Common myeloid progenitor, CD34-positive (primary cell): ENCODE results near the gene CNTRL.
A peak's percentile ranks its signal among the peaks of the same experiment; 100 is the strongest.

Experiments used
- CTCF ChIA-PET: fragments of 350-600 bp; sonication (Branson Sonifier 250); formaldehyde crosslinking; loops from one replicate; lab custom pipeline; 2021; ENCODE audit warnings: antibody characterized with exemption; lab: Charles Lee
- POLR2A ChIA-PET: fragments of 350-600 bp; sonication (Branson Sonifier 250); formaldehyde crosslinking; loops from one replicate; lab custom pipeline; 2021; ENCODE audit warnings: antibody characterized with exemption; lab: Charles Lee
- DNase-seq, 3 donors: peaks; one replicate each; pipeline versions ENCODE4 v3.0.0 to v3.0.0-alpha.2; 2013
- H3K27ac ChIP-seq, 2 experiments: 1 replicate in 1 of 2; 2 replicates in 1 of 2; pipeline ENCODE4 v1.7.0; 2013; ENCODE audit warnings: inconsistent platforms in 2 of 2, low read length in 2 of 2, mild to moderate bottlenecking in 2 of 2, low read depth in 1 of 2, moderate library complexity in 1 of 2; ENCODE audit not compliant: severe bottlenecking in 2 of 2, insufficient read depth in 1 of 2, poor library complexity in 1 of 2
- H3K27me3 ChIP-seq, 5 experiments: replicated peaks in 2 of 5; 1 replicate in 3 of 5; 2 replicates in 2 of 5; pipeline versions ENCODE4 v1.6.1 to v1.7.0; 2013; ENCODE audit warnings: low read length in 4 of 5, mild to moderate bottlenecking in 2 of 5, moderate library complexity in 2 of 5, inconsistent platforms in 1 of 5; ENCODE audit not compliant: insufficient read depth in 5 of 5, control insufficient read depth in 4 of 5
- H3K36me3 ChIP-seq, 4 experiments: 1 replicate in 2 of 4; 2 replicates in 2 of 4; pipeline versions ENCODE4 v1.6.1 to v1.7.0; 2013; ENCODE audit warnings: low read length in 3 of 4, control low read depth in 1 of 4, mild to moderate bottlenecking in 1 of 4; ENCODE audit not compliant: control insufficient read depth in 4 of 4, insufficient read depth in 4 of 4
- H3K4me1 ChIP-seq, 4 experiments: 1 replicate in 3 of 4; 2 replicates in 1 of 4; pipeline versions ENCODE4 v1.6.1 to v1.7.1; 2013; ENCODE audit warnings: low read length in 3 of 4, mild to moderate bottlenecking in 3 of 4, control low read depth in 1 of 4, inconsistent platforms in 1 of 4, moderate library complexity in 1 of 4; ENCODE audit not compliant: control insufficient read depth in 4 of 4, insufficient read depth in 4 of 4; ENCODE audit errors: control extremely low read depth in 1 of 4
- H3K4me3 ChIP-seq, 7 experiments: 1 replicate in 4 of 7; 2 replicates in 3 of 7; pipeline versions ENCODE4 v1.5.1 to v1.7.0; 2013; ENCODE audit warnings: mild to moderate bottlenecking in 7 of 7, low read length in 6 of 7, moderate library complexity in 6 of 7, inconsistent platforms in 2 of 7, low read depth in 2 of 7, control low read depth in 1 of 7; ENCODE audit not compliant: insufficient read depth in 4 of 7, control insufficient read depth in 1 of 7; ENCODE audit errors: extremely low read depth in 1 of 7
- H3K9me3 ChIP-seq, 5 experiments: 1 replicate in 4 of 5; 2 replicates in 1 of 5; pipeline versions ENCODE4 v1.6.1 to v1.7.1; 2013; ENCODE audit warnings: low read length in 4 of 5, mild to moderate bottlenecking in 2 of 5, inconsistent platforms in 1 of 5, low read depth in 1 of 5, moderate library complexity in 1 of 5; ENCODE audit not compliant: control insufficient read depth in 4 of 5, insufficient read depth in 2 of 5; ENCODE audit errors: control extremely low read depth in 1 of 5
- WGBS: methylation state at CpG from one replicate; pipeline ENCODE4 v1.1.5; 2013; ENCODE audit not compliant: insufficient coverage; 5-methylcytosine and 5-hydroxymethylcytosine counted together

Gene CNTRL

GRCh38 chr9:121185774-121186403, 111.1 kb downstream of the CNTRL start:
- peaks cover 4 to 42% (median 12%) of the 10 kb centered on the region in 4 experiments for H3K36me3 ChIP-seq
- peaks cover 18 to 45% (median 34%) of the 10 kb centered on the region in 4 experiments for H3K4me1 ChIP-seq
- no peaks in the 10 kb centered on the region for H3K9me3 ChIP-seq
- no peak overlapping the region for H3K4me3 ChIP-seq
- WGBS, result 90% methylated on average over 3 of the region's 4 CpGs
- ChIA-PET CTCF (interaction anchor here (1.0 to 6.7 kb wide), 6 partner anchors 9 to 43 kb away, joined by 3 to 36 read pairs (median 4); partner anchors contain the start of gene RAB14), POLR2A (no interaction called here)
- DNase-seq, result no peak
- H3K27ac ChIP-seq, result no peak overlapping the region
- H3K27me3 ChIP-seq, result no peaks in the 10 kb centered on the region

DNA sequence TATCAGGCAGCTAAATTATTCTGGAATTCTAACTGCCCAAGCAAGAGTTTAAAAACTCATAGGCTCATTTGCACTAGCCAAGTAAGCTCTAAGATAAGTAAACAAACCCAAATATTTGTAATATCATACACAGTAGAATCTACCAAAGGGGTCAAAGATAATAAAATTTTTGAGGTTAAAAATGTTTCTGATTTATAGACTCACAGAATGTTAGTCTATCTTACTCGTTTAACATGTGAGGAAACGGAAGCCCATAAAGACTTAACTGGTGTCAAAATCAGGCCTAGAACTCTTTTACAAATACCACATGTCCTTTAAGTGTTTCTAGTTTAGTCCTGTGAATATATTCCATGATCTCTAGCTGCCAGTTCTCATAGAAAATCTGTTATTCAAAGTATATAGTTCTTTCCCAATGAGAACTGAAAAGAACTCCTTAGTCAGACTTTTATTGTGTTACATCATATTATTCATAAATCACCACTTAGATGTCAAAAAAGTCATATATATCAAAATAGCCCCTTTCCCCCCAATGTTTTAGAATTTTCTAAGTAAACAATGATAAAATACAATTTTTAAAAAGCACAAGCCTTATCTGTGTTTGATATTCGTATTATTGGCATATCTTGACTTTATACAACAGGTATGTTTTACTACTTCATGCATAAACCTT, 113.0 kb downstream of the CNTRL start:
- POLR2A ChIA-PET, result interaction anchor here (0.7 kb wide), 1 partner anchor 15 kb away, joined by 3 read pairs; no protein-coding TSS in a partner anchor

GRCh38 chr9:121189006-121189405, 114.3 kb downstream of the CNTRL start:
- Histone ChIP-seq H3K27ac (no peak overlapping the region), H3K4me3 (no peak overlapping the region), H3K4me1 (peaks cover 12 to 42% (median 26%) of the 10 kb centered on the region in 4 experiments), H3K27me3 (no peaks in the 10 kb centered on the region), H3K9me3 (no peaks in the 10 kb centered on the region), H3K36me3 (peaks cover 0 to 23% (median 2%) of the 10 kb centered on the region in 4 experiments)
- POLR2A ChIA-PET, result no interaction called here
- WGBS, result no CpG with 5 or more reads among the region's 1 CpG
- CTCF ChIA-PET, result interaction anchor here (1.5 to 6.7 kb wide), 4 partner anchors 10 to 21 kb away, joined by 3 to 36 read pairs (median 12); no protein-coding TSS in a partner anchor
- DNase-seq, result no peak

More for the DNA sequence above, 113.0 kb downstream of the CNTRL start:
- CTCF ChIA-PET, result interaction anchor here (0.8 to 6.7 kb wide), 6 partner anchors 9 to 60 kb away, joined by 3 to 36 read pairs (median 6); no protein-coding TSS in a partner anchor
- Histone ChIP-seq H3K36me3 (peaks cover 0 to 28% (median 2%) of the 10 kb centered on the region in 4 experiments), H3K27ac (no peak overlapping the region), H3K4me1 (peaks cover 20 to 44% (median 31%) of the 10 kb centered on the region in 4 experiments), H3K27me3 (no peaks in the 10 kb centered on the region), H3K9me3 (no peaks in the 10 kb centered on the region), H3K4me3 (no peak overlapping the region)
- DNase-seq, result no peak
- WGBS, result no CpG with 5 or more reads among the region's 3 CpGs

DNA sequence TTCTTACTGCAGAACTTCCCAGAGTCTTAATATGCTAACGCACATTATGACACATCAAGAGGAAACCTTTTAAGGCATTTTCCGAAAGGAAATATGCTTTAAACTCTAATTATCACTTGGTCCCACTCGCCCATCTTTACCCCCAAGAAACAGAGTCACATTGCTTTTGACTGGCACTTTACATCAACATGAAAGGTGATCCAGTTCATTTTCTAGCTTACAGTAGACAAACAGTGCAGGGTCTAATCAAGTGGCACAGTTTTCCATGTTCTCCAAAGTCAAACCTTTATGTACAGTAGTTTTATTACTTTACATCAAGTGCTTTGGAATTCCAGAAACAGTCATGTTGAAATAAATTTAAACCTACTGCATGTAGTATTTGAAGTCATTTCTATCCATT, 114.9 kb downstream of the CNTRL start:
- no peaks in the 10 kb centered on the region for H3K9me3 ChIP-seq
- ChIA-PET POLR2A (no interaction called here), CTCF (interaction anchor here (2.6 to 6.7 kb wide), 3 partner anchors 10 to 22 kb away, joined by 9 to 36 read pairs (median 15); no protein-coding TSS in a partner anchor)
- no peak overlapping the region for H3K27ac ChIP-seq
- 100% methylated on average over 3 of the region's 3 CpGs for WGBS
- H3K4me3 ChIP-seq, result no peak overlapping the region
- no peak for DNase-seq
- H3K36me3 ChIP-seq, result peaks cover 0 to 20% (median 2%) of the 10 kb centered on the region in 4 experiments
- peaks cover 13 to 36% (median 26%) of the 10 kb centered on the region in 4 experiments for H3K4me1 ChIP-seq
- H3K27me3 ChIP-seq, result no peaks in the 10 kb centered on the region

- Histone ChIP-seq H3K9me3 (no peaks in the 10 kb centered on the region), H3K27ac (no peak overlapping the region), H3K36me3 (peaks cover 0 to 9% (median under 1%) of the 10 kb centered on the region in 4 experiments), H3K4me1 (peaks cover 6 to 33% (median 20%) of the 10 kb centered on the region in 4 experiments), H3K4me3 (no peak overlapping the region), H3K27me3 (no peaks in the 10 kb centered on the region)
- ChIA-PET POLR2A (no interaction called here), CTCF (interaction anchor here (1.4 kb wide), 1 partner anchor 10 kb away, joined by 3 read pairs; no protein-coding TSS in a partner anchor)
- 80% methylated on average over 1 of the region's 2 CpGs for WGBS
- no peak for DNase-seq
Observed at GRCh38 chr9:121191235-121191634, 116.5 kb downstream of the CNTRL start.

DNA sequence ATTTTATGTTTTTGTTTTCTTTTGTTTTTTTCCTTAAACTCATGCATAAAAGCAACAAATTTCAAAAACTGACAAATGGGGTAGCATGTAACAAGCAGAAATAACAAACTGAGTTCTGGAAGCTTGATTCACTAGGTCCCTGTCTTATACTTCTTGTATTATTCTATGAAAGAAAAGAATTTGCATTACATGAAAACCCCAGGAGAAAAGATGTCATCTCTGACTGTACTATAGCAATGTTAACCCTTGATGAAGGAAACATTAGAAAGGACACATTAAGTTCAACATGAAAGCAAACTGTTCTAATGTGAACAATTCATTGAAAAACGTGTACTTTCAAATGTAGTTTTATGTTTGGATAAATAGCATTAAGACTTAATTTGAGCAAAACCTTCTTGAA, 117.8 kb downstream of the CNTRL start:
- whole genome bisulfite sequencing, result no CpG with 5 or more reads among the region's 1 CpG
- Histone ChIP-seq H3K4me3 (no peak overlapping the region), H3K4me1 (peaks cover 9 to 44% (median 28%) of the 10 kb centered on the region in 4 experiments), H3K27ac (peak overlapping the region; percentile 29 to 40), H3K27me3 (no peaks in the 10 kb centered on the region), H3K36me3 (peaks cover 0 to 6% (median 0%) of the 10 kb centered on the region in 4 experiments), H3K9me3 (no peaks in the 10 kb centered on the region)
- ChIA-PET POLR2A (interaction anchor here (0.6 kb wide), 1 partner anchor 212 kb away, joined by 6 read pairs; no protein-coding TSS in a partner anchor), CTCF (interaction anchor here (0.8 to 1.0 kb wide), 2 partner anchors 21 to 97 kb away, joined by 3 to 4 read pairs; no protein-coding TSS in a partner anchor)
- no peak for DNase-seq
